GM18907 (cell line): ENCODE data around the gene LENEP.

Experiments used
- ATAC-seq: cut with Tn5 transposase; IDR thresholded peaks from one replicate; pipeline ENCODE4 v1.9.1; 2021; ENCODE audit warnings: mild to moderate bottlenecking, moderate library complexity; ENCODE audit not compliant: unreplicated experiment

The LENEP gene

DNA sequence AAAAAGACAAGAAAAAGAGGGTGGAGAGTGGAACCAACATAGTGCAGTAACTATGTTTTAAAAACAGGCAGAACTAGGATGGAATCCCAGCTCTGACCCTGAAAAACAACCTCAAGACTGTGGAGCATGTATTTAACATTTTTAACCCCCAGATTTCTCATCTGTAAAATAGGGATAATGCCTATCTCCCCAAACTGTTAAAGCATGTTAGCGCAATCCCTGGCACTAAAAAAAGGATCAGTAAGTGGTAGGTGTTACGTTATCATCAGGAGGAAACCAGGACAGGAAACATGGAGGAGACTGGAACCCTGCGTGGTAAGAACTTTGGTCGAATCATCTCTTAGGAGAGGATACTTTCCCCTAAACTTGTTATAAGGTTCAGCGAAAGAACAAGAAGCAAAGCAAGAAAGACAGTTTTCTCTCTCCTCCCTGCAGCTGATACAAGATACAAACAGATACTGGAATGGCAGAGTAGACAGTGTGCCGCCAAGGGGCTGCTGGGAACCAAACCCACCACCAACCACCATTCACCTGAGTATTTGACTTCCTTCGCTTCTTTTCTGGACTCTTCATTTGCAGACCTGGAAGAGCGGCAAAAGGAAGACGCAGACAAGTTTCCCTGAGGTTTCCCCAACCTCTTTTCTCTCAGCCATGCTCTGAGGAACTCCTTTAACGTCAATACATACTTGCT lies 32.8 kb upstream of the LENEP start:
- ATAC-seq, result no peak

DNA sequence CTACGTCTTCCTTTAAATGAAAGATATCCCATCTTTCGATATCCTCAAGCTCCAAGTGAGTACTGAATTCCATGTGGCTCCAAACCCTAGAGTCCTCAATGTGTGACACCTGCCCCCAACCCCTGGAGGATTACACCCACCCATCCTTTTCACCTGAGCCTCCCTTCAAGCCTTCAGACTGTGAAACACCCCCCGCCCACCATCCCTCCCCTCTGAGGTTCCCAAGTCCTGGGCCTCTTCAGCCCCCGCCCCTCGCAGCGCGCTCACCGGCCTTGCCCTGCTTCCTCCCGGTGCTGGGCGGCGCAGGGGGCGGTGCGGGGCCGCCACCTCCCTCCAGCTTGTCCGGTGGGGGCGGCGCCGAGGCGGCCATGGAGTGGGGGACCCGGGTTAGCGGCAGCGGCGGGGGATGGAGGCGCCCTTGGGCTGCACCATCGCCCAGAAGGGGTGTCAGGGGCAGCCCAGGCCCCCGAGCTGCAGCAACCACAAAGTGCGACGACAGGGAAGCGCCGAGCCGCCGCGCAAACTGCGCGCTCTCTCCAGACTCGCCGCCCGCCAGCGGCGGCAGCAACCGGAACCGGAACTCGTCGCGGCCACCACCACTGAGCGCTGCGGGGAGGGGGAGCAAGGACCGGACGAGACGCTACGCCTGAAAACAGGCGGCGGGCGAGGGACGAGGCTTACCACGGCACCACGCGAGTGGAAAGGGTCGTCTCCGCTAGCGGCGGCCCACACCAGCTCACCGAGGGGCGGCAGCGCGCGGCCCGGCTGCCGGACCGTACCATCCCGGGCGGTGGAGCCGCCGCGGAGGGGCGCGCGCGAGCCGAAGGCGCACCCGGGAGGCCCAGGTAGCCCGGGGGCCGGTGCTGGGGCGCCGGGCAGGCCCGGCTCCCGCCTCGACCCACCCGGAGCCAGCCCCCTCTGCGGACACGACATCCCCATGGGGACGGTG lies 31.9 kb upstream of the LENEP start, which contains the start of gene PYGO2:
TSS of gene PYGO2 (minus strand) at position 576 of the 949 bp plus-strand sequence. CDS start at position 370, 206 bp downstream.
- ATAC-seq, result peak; percentile 77

DNA sequence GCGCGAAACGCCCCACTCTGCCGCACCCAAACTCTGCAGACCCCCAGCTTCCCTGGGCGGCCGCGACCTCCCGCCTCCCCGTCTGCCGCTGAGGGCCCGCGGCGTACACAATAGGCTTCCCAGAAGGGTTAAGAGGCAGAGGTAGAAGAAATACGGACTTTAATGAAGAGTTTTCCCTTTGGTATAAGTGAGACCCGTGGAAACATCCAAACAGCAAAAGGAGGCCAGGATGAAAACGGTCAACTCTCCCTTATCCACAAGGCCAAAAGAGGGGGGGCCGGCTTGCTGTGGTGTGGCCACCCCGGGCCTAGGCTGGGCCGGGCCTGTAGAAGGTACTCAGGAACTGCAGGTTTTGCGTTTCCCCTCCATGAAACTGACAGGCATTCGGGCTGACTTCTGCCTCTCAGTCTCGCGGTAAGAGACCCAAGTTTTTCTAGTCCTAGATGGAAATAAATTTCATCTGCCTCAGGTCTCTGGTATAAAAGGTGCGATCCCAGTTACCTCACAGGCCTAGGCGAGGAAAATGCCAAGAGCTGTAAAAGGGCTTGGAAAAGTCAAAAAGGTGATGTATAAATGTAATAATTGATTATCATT lies 31.1 kb upstream of the LENEP start:
- ATAC-seq, result peak; percentile 4

DNA sequence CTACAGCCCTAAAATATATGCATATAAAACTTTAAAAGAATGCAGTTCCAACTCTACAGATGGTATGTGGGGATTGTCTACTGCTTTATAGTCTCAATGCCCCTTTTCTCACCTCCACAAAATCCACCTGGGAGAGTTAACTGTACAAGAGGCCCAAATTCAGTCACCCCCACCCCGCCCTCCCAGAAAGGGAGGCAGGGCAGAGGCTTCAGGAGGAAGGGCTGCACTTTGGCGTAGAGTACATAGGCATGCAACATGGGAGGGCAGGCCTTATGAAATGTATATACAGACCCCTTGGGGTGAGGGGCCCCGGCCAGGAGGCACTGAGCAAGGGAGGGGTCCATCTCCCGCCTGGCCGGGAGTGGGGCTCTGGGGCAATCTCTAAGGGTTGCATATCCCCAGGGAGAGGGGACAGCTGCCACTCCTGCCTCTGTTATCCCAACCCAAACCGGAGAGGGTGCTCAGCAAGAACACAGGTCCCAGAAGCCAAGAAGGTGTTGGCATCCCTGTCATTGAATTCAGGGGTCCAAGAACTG lies 30.5 kb upstream of the LENEP start:
- no peak for ATAC-seq

DNA sequence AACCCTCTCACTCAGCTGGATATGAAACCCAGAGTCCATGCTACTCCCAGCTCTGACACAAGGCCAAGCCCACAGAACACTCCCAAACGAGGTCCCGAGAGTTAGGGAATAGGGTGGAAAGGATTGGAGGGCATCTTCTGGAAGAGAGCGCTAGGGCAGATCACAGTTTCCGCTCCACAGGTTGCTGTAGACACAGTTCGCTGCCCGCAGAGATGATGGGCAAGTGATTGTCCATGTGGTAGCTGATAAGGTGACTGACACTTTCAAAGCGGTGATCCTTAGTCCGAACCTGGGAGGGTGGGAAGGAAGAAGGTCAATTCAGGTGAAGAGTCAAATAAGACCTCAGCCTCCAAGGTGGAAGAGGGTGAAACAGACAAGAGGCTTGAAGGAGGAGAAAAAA lies 29.7 kb upstream of the LENEP start:
- no peak for ATAC-seq

DNA sequence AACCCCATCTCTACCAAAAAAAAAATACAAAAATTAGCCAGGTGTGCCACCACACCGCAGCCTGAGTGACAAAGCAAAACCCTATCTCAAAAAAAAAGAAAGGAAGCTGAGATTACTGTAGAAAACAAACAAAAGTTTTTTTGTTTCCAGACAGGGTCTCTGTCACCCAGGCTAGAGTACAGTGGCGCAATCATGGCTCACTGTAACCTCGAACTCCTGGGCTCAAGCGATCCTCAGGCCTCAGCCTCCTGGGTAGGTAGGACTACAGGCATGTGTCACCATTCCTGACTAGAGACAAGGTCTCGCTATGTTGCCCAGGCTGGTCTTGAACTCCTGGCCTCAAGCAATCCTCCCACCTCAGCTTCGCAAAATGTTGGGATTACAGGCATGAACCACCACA lies 29.0 kb upstream of the LENEP start:
- no peak for ATAC-seq

DNA sequence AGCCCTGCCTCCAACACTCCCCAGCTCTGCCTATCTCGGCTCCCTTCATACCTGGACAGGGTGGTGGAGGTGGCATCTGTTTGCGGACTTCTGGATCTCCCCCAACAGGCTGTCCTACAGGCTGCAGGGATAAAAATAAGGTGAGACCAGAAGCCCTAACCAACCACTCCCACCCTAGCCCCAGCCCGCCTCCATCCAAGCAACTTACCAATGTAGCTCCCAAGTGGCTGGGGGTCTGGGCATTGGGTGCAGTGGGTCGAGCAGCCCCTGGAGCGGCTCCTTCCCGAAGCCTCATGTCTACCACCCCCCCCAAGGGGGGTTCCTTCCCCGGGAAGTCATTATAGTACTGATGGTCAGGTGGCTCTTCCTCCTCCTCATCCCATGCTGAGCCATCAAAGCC lies 27.3 kb upstream of the LENEP start:
- ATAC-seq, result no peak

DNA sequence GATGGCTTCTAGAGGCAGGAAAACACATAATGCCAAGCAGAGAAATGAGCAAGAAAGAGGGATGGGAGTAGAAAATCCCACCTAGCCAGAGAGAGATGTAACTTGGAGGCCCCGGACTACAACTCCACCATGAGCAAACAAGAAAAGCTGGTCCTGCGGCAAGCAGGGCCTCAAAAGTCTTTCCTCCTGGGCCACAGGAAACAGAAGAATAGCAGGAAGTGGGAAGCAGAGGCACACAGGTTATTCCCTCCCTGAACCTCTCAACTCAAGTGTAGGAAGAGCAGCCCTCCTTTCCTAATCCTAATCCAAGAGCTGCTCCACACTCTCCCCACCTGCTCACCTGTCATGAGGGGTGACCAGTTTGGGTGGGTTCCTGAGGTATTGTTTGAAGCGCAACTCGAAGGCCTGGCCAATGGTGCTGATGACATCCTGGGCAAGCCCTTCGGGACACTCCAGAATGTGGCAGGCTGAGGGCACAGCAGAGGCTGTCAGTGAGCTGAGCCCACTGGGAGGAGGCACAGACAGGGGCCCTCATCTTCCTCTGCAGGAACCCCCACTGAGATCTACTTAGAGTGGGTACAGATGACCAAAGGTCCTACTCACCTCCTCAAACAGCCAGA lies 25.9 kb upstream of the LENEP start:
- no peak for ATAC-seq

DNA sequence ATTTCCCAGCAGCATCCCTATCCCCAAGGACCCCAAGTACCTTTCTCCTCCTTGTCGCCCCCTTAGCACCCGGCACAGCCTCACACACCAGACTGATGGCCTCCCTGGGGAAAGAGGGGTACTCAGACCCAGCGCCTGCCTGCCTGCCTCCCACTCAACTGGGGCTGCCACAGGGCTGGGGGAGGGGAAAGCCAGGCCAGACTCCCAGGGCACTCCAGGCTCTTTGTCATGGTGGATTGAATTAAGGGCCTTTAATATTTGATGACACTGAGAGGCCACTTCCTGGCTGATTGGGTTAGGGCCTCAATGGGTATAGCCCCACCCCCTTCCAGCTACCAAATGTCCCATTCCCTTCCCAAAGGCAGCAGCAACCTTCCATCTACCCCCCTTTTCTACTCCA lies 24.7 kb upstream of the LENEP start:
- ATAC-seq, result no peak

DNA sequence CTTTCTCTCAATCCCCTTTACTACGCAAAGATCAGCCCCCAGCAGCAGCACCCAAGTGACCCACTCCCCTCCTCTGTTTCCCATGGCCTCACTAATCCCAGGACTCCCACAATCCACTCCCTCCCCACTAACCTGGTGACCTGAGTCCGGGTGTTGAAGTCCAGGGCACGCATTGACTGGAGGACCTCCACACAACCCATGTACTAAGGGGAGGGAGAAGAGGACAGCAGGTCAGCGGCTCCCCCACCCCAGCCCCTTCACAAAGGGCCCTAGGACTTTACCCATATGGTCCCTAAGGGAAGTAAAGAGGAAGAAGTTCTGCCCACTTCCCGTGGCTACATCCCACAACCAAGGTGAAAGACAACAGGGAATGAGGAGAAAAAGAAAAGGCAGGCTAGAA lies 24.1 kb upstream of the LENEP start:
- no peak for ATAC-seq

DNA sequence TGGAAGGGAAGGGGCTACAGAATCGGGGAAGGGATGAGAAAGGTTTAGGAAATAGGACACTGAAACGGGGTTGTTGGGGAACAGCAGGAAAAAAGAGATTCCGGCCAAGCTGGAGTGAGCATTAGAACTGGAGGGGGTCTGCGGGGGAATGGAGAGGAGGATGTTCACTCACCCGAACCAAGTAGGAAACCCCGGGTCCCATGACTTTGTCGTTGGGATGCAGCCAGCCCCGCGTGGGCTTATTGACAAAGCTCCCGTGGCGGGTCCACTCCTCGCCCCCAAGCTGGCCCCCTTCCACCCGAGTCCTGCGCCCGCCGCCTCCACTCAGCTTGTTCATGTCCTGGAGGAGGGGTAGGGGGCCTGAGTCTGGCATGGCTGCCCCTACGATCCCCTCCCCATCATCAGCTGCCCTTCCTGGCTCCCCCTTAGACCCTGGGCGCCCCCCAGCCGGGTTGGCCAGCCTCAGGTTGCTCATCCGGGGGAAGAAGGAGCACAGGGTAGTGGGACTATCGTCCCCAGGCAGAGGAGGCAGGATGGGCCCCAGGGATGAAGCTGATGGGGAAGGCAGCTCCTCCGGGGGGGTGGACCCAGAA lies 23.4 kb upstream of the LENEP start:
- ATAC-seq, result no peak

DNA sequence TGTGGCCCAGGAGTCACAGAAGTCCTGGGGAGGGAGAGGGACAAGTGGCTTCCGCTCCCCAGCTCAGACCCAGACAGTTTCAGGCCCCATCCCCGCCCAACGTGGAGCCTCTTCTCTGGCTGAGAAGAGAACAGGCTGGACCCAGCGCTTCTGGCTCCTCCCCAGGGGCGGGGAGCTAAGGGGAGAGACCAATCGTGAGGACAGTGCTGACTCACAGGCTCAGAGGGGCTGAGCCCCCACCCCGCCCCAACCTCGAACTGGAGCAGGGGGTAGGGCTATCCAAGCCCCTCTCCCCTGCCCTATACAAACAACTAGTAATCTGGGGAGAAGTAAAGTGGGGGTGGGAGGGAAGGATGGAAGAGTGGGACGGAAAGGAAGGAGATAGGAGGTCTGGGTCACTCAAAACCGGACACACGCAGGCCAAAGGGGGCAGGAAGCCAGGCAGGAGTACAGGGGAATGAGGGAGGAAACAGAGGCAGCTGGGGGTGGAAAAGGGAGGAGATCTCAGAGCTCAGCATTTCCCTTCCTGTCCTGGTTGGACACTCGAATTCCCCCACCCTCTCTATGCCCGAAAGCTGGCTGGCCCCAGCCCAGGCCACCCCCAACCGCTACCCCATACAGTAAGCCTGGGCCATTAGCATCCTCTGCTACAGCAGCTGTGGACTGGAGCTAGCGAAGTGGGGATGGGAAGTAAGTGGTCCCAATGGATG lies 22.6 kb upstream of the LENEP start, which contains the start of gene SHC1:
TSS of gene SHC1 (minus strand) at position 117 of the 710 bp plus-strand sequence. CDS start 221 bp downstream, outside the sequence.
- ATAC-seq, result no peak

DNA sequence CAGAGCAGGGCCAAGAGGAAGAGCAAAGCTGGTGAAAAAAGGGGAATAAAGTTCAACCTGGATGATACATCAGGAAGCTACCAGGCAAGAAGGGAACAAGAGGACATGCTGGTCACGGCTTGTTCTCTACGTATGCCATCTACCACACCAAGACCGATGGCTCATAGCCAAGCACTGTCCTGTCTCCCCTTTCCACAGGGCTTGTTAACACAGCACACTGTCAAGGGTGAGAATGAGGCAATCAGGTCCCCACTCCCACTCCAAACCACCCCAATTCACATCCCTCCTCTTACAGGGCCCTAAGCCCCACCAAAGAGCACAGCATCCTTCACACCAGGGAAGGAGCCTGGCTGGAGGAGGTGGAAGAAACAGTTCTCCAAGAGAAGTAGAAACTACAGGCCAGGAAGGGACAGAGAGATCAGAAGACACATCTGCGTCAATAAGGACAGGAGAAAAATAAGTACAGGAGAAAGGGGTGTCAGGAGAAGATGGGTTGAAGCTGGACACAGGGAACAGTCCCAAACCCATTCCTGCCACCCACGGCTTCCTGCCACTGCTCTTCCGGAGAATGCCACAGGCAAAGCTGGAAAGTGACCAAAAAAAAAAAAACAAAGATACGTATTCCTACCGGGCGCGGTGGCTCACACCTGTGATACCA lies 21.9 kb upstream of the LENEP start:
- ATAC-seq, result no peak

DNA sequence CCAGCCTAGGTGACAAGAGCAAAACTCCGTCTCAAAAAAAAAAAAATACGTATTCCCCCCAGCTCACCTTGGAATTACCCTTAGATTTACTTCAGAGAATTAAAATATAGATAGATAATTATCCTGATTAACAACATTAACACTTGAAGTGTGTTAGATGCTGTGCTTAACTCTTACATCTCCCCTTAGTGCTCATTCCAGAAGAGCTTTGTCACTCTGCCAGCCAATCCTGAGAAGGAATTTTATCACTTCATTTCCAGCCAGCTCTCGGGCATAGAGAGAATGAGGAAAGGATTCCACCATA lies 21.2 kb upstream of the LENEP start:
- no peak for ATAC-seq

DNA sequence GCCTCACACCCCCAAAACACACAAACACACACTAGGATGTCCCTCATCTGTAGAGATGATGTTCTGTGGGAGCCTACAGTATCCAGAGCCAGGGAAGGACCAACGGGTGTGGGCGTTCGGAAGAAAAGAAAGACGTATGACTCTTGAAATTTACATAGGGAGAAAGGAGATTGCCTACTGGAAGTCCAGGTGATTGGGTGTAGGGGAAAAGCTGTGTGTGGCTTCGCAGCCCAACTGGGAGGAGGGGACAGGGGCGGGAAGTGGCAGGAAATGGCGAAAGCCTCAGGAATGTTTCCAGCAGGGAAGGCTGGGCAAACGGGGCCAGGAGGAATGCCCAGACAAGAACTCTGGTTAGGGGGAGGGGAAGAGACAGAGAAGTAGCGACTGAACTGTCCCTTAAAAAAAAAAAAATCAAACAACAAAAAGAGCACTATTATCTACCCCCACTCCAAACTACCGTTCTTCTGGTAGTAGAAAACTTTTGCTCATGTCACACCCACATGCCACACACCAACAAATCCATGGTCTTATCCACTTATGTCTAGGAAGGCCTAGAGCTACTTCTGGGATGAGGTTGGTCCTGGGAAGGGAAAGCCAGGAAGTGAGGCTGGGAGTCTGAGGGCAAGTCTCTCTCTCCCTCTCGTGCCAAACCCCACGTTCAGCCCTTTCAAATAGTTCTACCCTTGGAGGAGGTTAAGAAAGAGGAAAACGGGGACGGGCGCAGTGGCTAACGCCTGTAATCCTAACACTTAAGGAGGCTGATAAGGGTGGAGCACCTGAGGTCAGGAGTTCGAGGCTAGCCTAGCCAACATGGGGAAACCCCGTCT lies 20.7 kb upstream of the LENEP start:
- ATAC-seq, result no peak

DNA sequence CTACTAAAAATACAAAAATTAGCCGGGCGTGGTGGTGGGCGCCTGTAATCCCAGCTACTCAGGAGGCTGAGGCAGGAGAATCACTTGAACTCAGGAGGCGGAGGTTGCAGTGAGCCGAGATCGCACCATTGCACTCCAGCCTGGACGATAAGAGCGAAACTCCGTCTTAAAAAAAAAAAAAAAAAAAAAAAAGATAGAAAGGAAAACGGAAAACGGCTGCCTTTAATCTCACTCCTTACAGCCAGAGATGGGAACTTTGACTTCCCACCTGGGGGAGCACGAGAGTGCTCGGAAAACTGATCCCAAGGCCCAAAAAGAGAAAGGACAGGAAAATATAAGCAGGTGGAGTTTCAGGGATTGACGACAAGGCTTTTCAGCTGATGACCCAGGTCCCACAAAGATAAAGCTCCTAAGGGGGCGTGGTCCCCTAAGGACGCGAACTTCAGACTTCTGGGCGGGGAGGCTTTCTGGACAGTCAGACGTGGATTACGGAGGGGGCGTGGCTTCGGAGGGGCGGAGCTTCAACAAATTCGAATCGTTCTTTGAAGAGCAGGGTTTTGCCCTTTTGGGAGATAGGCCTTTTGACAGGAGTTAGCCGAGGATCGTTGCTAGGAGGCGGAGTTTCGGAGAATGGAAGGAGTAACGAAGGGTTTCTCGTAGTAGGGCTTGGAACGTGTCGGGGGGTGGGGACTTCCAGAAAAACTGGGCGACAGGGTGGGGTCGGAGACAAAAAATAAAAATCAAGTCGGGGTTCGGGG lies 19.9 kb upstream of the LENEP start:
- peak; percentile 32 for ATAC-seq

DNA sequence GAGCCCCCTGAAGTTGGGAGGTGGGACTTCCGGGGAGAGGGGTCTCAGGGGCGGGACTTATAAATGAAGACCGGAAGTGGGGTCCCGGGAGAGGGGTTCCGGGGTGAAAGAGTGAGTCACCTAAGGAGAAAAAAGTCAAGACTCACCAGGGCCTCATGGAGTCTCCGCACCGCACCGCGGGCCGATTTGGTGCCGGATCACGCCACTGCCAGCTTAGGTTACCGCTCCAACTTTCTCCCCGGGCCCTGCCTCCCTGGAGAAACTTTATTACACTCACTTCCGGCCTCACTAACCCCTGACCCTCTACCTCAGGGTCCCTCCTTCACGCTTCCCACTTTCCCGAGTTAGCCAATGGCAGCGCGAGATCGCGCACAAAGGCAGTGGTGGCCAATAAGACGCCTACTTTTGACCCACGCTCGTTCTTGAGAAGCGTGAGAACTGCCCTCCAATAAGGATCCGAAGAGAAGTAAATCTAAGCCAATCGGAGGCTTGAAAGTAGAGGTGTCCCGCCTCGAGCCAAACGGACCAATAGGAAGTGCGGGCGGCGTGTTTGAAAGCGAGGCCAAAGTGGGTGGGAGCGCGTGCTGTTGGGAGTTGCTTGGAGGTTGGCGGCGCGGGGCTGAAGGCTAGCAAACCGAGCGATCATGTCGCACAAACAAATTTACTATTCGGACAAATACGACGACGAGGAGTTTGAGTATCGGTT lies 19.1 kb upstream of the LENEP start, which contains the start of gene CKS1B:
TSS of gene CKS1B (plus strand) at position 580 of the 706 bp plus-strand sequence. CDS start at position 645, 65 bp downstream.
- ATAC-seq, result peak; percentile 79
